Fibroblast of skin of right quadriceps (primary cell): ENCODE data around the gene GLOD4.
"Not testable (repeated sequence)": the region's sequence is repeated elsewhere in the genome, so short reads cannot be mapped to it uniquely, and the experiment has no call there.

Experiments
- DNase-seq: peaks from one replicate; pipeline ENCODE4 v3.0.0-alpha.2; 2013

The GLOD4 gene, protein sequence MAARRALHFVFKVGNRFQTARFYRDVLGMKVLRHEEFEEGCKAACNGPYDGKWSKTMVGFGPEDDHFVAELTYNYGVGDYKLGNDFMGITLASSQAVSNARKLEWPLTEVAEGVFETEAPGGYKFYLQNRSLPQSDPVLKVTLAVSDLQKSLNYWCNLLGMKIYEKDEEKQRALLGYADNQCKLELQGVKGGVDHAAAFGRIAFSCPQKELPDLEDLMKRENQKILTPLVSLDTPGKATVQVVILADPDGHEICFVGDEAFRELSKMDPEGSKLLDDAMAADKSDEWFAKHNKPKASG

DNA sequence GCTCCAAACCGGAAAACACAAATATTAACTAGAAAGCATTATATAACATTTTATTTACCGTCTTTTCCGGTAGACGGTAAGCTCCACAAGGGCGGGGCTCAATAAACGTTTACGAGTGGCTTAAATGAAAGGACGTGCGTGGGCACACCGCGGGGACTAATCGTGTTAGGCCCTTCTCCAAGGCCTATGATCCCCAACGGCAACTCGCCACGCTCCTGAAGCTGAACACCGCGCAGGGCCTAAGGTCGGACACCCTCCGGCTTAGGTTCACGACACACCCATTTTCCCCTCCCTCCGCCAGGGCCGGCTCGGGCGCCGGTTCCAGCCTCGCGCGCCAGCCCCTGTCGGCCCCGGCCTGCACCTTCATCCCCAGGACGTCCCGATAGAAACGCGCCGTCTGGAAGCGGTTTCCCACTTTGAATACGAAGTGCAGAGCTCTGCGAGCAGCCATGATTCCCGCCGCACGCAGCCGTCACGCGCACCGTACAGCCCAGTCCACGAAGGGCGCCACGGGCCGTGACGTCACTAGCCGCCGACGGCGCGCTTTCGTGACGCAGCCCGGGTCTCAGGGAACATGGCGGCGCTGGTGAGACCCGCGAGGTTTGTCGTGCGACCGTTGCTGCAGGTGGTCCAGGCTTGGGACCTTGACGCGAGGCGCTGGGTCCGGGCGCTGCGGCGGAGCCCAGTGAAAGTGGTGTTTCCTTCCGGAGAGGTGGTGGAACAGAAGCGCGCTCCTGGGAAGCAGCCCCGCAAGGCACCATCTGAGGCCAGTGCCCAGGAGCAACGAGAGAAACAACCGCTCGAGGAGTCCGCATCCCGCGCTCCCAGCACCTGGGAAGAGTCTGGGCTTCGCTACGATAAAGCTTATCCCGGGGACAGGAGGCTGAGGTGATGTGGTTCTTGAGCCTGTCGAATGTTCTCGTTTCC, at the start of gene GLOD4, which contains the start of gene MRM3:
TSS of gene GLOD4 (minus strand) at position 476 of the 927 bp plus-strand sequence. CDS start at position 451, 25 bp downstream.
TSS of gene MRM3 (plus strand) at position 549 of the 927 bp plus-strand sequence. CDS start at position 575, 26 bp downstream.
- peak; percentile 84 for DNase-seq

DNA sequence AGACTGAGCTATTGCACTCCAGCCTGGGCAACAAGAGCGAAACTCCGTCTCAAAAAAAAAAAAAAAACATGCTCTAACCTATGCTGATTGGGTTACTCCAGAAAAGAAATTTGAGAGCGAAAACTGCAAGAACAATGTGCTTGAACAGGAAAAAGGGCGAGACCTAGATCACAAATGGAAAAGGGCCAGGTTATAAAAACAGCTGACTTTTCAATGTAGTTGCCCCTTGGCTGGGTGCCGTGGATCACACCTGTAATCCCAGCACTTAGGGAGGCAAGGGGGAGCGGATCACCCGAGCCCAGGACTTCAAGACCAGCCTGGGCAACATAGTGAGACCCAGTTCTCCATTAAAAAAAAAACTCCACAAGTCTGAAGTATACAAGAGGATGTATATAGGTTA, 48.9 kb upstream of the GLOD4 start:
- no peak for DNase-seq

DNA sequence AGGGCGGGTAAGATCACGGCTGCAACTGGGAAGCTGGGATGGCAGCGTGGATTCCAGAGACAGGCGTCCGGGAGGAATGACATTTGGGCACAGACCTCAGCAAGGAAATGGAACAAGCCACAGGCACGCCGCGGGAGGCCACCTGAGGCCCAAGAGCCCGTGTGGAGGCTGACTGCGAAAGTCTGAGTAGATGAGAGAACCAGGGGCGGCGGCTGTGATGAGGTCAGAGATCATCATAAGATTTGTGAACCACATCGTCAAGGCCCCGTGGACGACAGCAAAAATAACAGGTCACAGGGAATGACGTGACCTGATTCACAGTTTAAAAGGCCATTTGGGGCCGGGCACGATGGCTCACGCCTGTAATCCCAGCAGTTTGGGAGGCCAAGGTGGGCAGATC, 48.3 kb upstream of the GLOD4 start:
- no peak for DNase-seq

DNA sequence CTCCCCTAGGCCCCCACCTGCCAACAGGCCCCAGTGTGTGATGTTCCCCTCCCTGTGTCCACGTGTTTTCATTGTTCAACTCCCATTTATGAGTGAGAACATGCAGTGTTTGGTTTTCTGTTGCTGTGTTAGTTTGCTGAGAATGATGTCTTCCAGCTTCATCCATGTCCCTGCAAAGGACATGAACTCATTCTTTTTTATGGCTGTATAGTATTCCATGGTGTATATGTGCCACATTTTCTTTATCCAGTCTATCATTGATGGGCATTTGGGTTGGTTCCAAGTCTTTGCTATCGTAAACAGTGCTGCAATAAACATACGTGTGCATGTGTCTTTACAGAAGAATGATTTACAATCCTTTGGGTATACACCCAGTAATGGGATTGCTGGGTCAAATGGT, 47.5 kb upstream of the GLOD4 start:
- not testable (repeated sequence) for DNase-seq

DNA sequence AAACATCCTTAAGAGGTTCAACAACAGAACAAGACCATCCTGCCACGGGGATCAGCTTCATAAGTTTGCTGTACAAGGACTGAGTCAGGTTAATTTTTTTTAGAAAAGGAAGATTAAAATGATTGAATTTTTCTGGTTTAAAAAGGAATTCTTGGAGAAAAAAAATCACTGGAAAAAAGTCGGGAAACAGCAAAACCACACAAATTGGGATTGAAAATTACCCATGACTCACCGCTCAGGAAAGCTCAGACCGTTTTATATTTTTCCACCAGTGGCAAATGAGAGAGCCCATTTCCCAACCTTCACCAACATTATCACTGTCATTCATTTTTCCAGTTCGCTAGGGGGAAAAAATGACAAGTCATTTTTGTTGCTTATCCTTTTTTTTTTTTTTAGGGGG, 46.7 kb upstream of the GLOD4 start:
- DNase-seq: peak; percentile 75

DNA sequence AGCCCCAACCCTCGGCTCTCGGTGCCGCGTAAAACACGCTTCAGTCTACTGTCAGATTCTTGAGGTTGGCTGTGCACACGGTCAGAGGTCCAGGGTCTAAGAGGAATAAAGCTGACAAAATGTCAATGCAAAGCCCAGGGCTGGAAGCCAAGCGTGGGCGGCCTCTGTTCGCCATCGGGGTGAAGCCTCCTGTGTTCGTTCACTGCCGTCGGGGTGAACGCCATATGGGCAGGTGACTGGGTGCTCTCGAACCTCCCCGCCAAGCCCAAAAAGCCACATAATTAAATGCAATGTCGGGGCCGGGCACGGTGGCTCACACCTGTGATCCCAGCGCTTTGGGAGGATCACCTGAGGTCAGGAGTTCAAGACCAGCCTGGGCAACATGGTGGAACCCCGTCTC, 44.7 kb upstream of the GLOD4 start:
- DNase-seq: no peak

DNA sequence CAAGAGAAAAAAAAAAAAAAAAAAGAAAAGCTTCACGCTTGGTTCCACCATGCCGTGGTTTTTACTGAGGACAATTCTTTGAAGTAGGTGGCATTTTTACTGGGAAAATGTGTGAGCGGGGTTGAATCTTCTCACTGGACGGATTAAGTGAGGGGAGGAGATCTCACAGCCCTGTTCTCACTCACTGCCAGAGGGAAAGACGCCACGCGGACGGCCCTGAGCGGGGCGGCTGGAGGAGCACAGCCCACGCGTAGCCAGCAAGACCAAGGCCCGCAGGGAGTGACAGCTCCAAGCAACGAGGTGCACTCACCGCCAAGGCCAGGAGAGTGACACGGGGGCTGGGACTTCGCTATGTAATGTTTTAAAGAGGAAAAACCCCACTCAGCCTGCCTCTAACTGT, 43.1 kb upstream of the GLOD4 start:
- no peak for DNase-seq

DNA sequence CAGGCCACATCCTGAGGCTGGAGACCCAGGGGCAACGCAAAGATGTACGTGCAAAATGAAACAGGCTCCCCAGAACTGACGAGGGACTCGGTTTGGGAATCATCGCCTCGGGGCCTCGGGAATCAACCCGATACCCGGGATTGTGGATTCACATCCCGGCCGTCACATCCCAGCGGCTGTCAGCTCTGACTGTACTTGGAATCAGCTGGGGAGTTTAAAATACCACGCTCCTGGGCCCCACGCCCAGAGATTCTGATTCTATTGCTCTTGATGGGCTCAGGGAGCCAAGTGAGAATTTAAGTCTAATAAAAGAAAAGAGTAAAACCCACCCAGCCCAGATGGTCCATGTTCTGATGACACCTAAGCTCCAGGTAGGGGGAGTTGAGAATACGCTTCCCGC, 42.3 kb upstream of the GLOD4 start:
- DNase-seq: no peak

DNA sequence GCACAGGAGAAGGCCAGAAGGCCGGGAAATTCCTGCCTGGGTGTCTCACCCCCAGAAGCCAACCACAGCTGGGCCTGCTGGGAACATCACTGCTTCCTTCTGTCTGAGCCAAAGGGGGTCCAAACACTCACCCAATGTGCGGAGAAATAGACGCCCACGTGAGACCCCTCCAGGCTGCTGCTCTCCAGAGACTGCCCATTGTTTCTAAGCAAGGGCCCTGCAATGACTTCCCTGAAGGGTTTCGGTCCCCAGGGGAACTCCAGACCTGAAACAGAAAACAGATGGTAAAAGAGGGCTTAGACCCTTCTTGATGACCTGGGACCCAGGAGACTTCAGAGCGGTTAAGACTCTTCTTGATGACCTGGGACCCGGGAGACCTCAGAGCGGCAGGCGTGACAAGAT, 41.4 kb upstream of the GLOD4 start:
- DNase-seq: no peak

DNA sequence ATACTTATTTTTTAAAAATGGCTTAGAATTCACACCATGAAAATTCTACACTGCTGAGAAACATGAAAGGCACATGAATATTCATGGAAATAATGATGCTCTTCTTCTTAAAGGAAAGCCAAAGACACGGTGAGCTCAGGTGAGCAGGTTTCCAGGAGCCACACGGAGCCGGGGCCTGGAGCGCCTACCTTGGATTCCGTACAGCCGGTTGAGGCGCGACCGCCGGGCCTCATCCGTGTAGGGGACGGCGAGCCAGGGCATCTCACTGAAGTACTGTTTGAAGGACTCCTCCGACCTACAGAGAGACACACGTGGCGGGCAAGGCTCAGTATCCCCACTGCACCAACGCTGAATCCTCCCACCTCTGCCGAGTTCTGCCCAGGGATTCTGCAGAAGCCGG, 37.2 kb upstream of the GLOD4 start:
- DNase-seq: no peak

DNA sequence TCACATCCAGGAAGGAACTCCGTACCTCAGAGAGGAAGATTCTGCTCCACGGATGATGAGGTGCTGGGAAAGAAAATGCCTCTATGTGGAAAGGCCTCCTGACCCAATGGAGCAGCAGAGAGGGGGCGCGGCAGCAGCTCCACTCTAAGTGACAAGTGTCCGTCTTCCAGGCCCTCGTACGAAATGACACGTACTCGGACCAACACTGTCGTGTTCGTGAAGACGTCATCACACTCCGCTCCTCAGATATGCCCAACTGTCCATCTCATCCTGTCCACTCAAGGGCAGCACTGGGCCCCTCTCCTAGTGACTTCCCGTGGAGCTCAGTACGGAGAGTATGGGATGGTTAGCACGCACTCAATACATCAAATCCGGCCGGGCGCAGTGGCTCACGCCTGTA, 32.3 kb upstream of the GLOD4 start:
- no peak for DNase-seq

DNA sequence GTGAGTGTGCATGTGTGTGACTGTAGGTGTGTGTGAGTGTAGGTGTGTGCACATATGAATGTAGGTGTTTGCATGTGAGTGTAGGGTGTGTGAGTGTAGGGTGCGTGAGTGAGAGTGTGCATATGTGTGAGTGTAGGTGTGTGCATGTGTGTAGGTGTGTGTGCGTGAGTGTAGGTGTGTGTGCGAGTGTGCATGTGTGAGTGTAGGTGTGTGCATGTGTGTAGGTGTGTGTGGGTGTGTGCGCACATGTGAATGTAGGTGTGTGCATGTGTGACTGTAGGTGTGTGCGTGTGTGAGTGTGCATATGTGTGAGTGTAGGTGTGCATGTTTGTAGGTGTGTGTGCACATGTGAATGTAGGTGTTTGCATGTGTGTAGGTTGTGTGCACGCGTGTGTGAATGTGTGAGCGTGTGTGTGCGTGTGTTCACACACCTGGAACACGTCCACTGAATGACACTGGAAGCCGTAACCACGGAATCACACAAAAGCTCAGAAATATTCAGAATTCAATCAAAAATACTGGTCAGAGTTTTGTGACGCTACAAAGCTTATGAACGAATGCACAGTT, 30.6 kb upstream of the GLOD4 start:
- no peak for DNase-seq

DNA sequence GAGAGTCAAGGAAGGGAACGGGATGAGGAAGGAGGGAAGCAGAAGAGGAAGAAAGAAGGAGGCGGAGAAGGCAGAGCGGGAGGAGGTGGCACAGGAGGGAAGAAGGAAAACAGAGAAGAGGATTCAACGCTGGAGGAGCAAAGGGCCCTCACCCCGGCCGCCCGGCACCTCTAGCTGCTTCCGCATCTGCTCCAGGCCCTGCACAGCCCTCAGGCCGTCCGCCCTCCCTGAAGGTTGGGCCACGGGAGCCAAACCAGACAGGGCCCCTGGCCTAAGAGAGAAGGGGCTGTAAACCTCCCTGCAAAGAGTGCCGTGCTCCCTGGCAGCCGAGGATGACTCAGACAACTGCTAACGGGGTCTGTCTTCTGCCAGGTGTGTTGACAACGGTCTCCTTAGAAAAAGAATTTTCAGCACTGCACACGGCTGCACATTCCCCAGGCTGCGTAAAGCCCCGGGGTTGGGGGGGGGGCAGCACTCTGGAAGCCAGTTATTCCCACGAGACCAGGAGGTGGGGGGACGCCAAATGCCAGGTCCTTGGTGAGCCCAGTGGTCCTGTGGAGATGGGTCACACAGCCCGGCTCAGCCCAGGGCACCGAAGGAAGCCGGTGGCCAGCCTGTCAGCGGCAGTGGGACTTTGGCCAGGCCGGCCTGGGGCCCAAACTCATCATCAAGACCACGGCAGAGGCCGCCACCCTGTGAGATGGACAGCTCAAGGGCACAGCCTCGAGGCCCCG, 29.1 kb upstream of the GLOD4 start:
- no peak for DNase-seq

DNA sequence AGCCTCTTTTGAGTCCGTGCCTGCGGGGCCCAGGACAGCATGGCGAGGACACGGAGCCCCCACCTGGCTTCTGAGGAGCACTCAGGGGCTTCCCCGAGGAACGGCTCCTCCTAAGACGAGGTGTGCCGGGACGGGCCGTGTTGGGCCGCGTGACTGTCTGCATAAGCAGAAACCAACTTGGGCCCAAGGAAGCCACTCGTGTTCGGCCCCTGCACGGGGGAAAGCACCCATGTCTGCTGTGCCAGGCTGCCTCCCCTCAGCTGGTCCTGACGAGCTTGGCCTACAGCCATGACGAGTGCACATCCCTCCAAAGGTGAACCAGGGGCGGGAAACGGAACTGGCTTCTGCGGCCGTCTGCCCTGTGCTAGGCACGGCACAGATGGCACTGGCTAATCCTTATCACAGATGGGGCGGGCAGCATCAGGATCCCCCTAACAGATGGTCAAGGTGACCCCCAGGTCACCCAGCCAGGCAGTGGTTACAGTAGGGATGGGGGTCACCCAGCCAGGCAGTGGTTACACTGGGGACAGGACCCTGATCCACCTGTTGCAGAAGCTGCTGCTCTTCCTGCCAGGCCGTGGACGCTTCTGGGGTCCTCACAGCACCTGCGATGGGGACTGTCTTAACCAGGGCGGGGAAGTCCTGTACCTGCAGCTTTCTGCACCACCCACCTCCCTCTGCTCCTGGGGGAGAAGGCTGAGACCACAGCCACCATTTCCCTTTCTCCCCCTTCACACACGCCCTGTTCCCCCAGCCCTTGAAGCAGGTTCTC, 25.6 kb upstream of the GLOD4 start:
- no peak for DNase-seq

DNA sequence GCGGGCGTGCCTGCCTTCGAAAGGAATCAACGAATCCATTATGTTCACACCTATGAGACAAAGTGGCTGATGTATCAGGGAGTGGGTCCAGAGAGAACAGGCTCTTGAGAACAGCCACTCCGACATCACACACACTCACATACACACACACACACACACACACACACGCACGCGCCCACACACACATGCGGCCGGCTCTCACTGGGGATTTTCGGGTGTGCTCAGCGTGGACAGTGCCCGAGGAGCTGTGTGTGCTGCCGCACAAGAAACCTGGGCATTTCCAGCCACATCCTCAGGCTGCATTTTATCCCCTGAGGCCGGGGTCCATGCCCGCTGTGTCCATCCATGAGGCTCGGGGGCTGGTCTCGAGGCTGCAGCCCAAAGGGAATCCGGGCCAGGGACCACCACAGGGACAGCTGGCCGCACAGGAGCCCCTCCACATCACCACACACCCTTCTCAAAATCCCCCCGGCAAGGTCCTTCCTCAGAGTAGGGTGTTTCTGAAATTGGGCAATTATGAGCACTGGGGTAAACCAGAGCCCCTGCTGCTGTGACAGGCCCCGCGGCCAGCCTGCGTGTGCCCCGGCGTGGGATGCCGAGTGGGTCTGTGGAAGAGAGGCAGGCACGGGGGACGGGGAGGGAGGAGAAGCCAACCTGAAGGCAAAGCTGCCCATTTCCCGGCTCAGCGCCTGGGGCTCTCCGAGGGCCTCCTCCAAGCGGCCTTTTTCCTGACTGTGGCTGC, 24.9 kb upstream of the GLOD4 start:
- DNase-seq: no peak

DNA sequence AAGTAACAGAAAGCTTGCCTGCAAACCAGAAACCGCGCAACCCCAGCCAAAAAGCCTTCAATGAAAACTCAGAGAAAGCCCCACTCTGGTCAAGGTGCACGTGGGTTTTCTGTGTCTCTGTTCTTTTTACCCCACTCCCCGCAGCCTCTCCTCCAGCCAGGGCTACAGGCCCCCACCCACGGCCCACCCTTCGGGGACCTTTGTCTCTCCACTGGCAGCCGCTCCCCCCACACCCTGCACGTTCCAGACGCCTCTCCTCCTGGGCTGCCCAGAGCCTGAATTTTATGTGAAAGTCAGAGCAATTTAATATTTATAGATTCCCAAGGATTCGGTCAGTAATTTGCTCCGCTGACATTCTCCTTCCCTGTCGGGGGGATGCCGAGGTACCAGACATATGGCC, 24.3 kb upstream of the GLOD4 start:
- no peak for DNase-seq

DNA sequence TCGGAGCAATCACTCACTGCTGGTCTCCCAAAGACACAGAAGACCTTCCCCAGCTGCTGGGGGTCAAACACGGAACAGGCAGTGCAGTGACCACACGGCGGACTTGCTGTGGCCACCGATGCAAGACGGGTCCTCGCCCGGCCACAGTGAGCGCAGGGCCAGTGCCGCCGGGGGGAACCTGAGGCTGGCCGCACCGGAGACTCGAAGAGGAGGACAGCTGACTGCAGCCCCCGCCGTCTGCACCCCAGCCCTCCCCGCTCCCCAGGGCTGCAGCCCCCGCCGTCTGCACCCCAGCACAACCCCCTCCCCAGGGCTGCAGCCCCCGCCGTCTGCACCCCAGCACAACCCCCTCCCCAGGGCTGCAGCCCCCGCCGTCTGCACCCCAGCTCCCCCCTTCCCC, 23.8 kb upstream of the GLOD4 start:
- not testable (repeated sequence) for DNase-seq

DNA sequence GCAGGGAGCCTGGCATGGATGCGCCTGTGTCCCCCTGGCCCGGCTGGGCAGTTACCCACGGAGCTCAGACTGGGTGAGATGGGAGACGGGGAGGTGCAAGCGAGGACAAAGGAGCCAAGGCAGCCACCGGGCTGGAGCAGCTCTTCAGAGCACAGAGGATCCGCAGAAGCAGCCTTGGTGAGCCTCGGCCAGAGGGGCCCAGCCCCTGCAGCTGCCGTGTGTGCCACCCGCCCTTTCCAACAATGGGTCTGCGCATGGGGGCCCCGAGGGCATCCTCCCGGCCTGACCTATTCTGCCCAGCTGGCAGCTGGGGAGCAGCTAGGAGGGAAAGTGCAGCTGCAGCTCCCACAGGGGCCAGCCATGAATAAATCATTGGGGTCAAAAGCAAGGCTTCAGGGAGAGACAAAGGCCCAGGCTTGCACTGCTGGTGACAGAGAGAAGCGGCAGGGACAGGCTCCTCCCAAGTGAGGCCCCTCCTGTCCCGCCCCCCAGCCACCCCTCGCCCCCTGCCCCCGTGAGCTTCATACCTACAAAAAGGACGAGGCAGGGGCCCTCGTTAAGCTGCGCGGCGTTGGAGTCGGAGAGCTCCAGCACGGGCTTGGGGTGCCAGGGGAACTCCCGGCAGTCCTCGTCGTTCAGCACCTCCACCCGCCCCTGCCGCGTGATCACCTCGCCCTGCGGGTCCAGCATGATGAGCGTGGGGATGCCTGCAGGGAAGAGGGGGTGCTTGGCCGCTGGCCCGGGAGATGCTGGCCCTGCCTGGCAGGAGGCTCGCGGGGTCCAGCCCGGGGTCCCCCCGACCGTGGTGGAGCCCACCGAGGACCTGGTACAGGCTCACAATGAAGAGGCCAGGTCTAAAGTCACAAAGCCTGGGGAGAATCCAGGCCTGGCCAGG, 22.7 kb upstream of the GLOD4 start:
- DNase-seq: no peak

DNA sequence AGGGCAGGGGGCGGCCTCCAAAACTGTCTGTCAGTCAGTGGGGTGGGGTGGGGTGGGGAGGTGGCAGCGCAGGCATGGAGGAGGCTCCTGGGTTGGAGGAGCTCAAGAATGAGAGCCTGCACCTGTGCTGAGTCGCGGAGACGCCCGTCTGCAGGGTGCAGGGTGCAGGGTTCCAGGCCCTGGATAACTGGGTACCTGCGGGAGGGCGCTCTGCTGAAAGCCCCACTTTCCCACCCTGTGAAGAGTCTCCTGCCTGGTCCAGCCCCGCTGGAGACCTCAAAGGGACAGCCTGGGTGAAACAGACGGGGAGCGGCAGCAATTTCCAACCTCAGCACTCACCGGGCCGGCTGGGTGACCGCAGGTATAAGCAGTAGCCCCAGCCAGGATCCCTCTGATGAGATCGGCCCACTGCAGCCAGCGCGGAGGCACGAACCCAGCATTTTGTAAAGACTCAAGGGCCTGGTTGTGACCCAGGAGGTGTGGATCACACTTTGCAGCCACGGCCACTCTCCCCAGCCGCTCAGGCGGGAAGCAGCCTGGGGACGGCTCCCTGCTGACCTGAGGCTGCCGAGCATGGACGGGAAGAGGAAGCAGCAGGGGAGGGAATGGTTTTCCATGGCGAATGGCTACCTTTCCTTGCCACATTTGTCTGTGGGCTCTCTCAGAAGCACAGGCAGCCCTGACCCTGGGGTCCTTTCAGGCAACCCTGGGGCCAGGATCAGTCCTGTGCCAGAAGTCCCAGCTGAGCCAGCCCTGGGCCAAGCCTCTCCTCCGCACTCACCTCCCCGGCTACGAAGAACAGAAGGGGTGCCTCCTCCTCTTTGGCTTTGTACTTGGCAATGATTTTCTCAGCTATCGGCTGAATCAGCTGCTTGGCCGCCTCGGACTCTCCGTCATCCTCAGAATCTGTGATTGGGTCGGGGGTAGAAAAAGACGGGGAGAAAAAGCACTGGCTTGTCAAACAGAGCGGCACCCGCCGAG, 21.1 kb upstream of the GLOD4 start:
- no peak for DNase-seq
